T-cell (primary cell): Measurements from ENCODE around the gene HOXB1. TPM values are rescaled to one million over a fixed set of nuclear protein-coding genes. Genes with fewer than 3 reads are reported as not detected.
A peak's percentile ranks its signal among the peaks of the same experiment; 100 is the strongest.
"Not testable (repeated sequence)": the region's sequence is repeated elsewhere in the genome, so short reads cannot be mapped to it uniquely, and the experiment has no call there.

ENCODE experiments used
- ATAC-seq, 4 experiments: fragments of 200-7000 bp in 3 of 4; fragments of 150-1000 bp in 1 of 4; cut with Tn5 transposase; replicated peaks in 1 of 4; 1 replicate in 3 of 4; 2 replicates in 1 of 4; pipeline ENCODE4 v1.10.0; 2021; ENCODE audit warnings: moderate library complexity in 3 of 4, mild to moderate bottlenecking in 2 of 4, moderate number of reproducible peaks in 1 of 4
- CTCF ChIA-PET, 2 donors: fragments of 300-600 bp; sonication (Branson Sonifier 250); formaldehyde crosslinking; loops; one replicate each; lab custom pipeline; 2022; ENCODE audit warnings: antibody characterized with exemption in 2 of 2; lab: Charles Lee
- POLR2A ChIA-PET, 2 donors: fragments of 300-600 bp; sonication (Branson Sonifier 250); formaldehyde crosslinking; loops; one replicate each; lab custom pipeline; 2022; ENCODE audit warnings: antibody characterized with exemption in 2 of 2; lab: Charles Lee
- DNase-seq, 35 experiments: peaks; one replicate each; pipeline versions ENCODE4 v3.0.0 to v3.0.0-alpha.2; 2013 to 2023
- H3K27ac ChIP-seq: one replicate; pipeline ENCODE4 v1.5.1; 2013; ENCODE audit warnings: low read length
- H3K27me3 ChIP-seq, 2 experiments: replicated peaks in 1 of 2; 1 replicate in 1 of 2; 2 replicates in 1 of 2; pipeline versions ENCODE4 v1.6.1 to v1.7.0; 2013; ENCODE audit warnings: low read length in 1 of 2, mixed read lengths in 1 of 2; ENCODE audit not compliant: control insufficient read depth in 2 of 2, insufficient read depth in 2 of 2; ENCODE audit errors: extremely low read depth in 1 of 2
- H3K36me3 ChIP-seq, 2 donors: 1 replicate in 1 of 2; 2 replicates in 1 of 2; pipeline versions ENCODE4 v1.6.1 to v1.7.0; 2013; ENCODE audit warnings: low read length in 1 of 2; ENCODE audit not compliant: control insufficient read depth in 2 of 2, insufficient read depth in 1 of 2; ENCODE audit errors: extremely low read depth in 1 of 2
- H3K4me1 ChIP-seq, 2 experiments: 1 replicate in 1 of 2; 2 replicates in 1 of 2; pipeline versions ENCODE4 v1.6.1 to v1.7.0; 2013; ENCODE audit warnings: low read length in 2 of 2, mixed read lengths in 1 of 2; ENCODE audit not compliant: insufficient read depth in 2 of 2, control insufficient read depth in 1 of 2; ENCODE audit errors: extremely low read depth in 1 of 2
- H3K4me3 ChIP-seq, 2 donors: 1 replicate in 1 of 2; 2 replicates in 1 of 2; pipeline versions ENCODE4 v1.5.1 to v1.7.0; 2013; ENCODE audit warnings: mild to moderate bottlenecking in 2 of 2, low read length in 1 of 2, moderate library complexity in 1 of 2; ENCODE audit not compliant: control insufficient read depth in 1 of 2; ENCODE audit errors: extremely low read depth in 1 of 2
- H3K9me3 ChIP-seq: 2 replicates; pipeline ENCODE4 v1.7.0; 2013
- H3K27ac Mint-ChIP-seq, 2 donors: one replicate each; pipeline ENCODE4 v1.8.0; 2020 to 2021; ENCODE audit warnings: mild to moderate bottlenecking in 2 of 2, mixed read lengths in 2 of 2
- H3K27me3 Mint-ChIP-seq, 2 donors: one replicate each; pipeline ENCODE4 v1.8.0; 2021 to 2022; ENCODE audit warnings: mixed read lengths in 2 of 2
- H3K36me3 Mint-ChIP-seq: one replicate; pipeline ENCODE4 v1.8.0; 2021; ENCODE audit warnings: mixed read lengths
- H3K4me1 Mint-ChIP-seq, 3 donors: one replicate each; pipeline ENCODE4 v1.8.0; 2020 to 2022; ENCODE audit warnings: mixed read lengths in 3 of 3, mild to moderate bottlenecking in 1 of 3
- H3K4me3 Mint-ChIP-seq, 3 donors: one replicate each; pipeline ENCODE4 v1.8.0; 2020 to 2022; ENCODE audit warnings: mild to moderate bottlenecking in 3 of 3, mixed read lengths in 3 of 3, moderate library complexity in 3 of 3
- H3K9me3 Mint-ChIP-seq, 3 donors: one replicate each; pipeline ENCODE4 v1.8.0; 2020 to 2022; ENCODE audit warnings: mixed read lengths in 3 of 3
- WGBS: methylation state at CpG from one replicate; pipeline ENCODE4 v1.1.5; 2013; ENCODE audit warnings: missing lambda C conversion rate; ENCODE audit not compliant: insufficient coverage; 5-methylcytosine and 5-hydroxymethylcytosine counted together
- total RNA-seq, 35 experiments: library from RNA in 6 of 35; stranded (reverse) in 6 of 35; fragments of 120-200 nt in 1 of 35; gene quantifications; one replicate each; pipeline versions ENCODE4 v1.2.1 to v1.2.4 and lab custom pipeline; 2013 to 2026

The HOXB1 gene
- total RNA-seq, 5 donors from 2014 or later (not counting 1 experiment from before 2014, with no cell fraction given) = not detected

- H3K27ac ChIP-seq = peak overlapping the region; percentile 34
- Mint-ChIP-seq H3K4me3 (peak overlapping the region; percentile 19 to 53 (median 42)), H3K36me3 (peaks cover 3% of the 10 kb centered on the region), H3K27ac (peak overlapping the region; percentile 71 to 86), H3K9me3 (no peaks in the 10 kb centered on the region), H3K27me3 (peaks cover 5 to 18% of the 10 kb centered on the region in 2 donors), H3K4me1 (peaks cover 27 to 47% (median 30%) of the 10 kb centered on the region in 3 donors)
- no peak for DNase-seq
- no peaks in the 10 kb centered on the region for H3K9me3 ChIP-seq
- H3K36me3 ChIP-seq = no peaks in the 10 kb centered on the region
- H3K4me3 ChIP-seq = no peak overlapping the region
- no peak for ATAC-seq
- H3K27me3 ChIP-seq = peaks cover 0 to 37% of the 10 kb centered on the region in 2 experiments
- H3K4me1 ChIP-seq = peaks cover 5 to 22% of the 10 kb centered on the region in 2 experiments
- POLR2A ChIA-PET = interaction anchor here (0.5 to 1.0 kb wide), 3 partner anchors 14 to 432 kb away, joined by 3 to 4 read pairs (median 3); partner anchors contain the start of gene SNX11 (in 1 of the 2)
- CTCF ChIA-PET = no interaction called here
- no CpG with 5 or more reads among the region's 1 CpG for WGBS
Observed at GRCh38 chr17:48540213-48540612, 9.4 kb upstream of the HOXB1 start.

- no peaks in the 10 kb centered on the region for H3K36me3 ChIP-seq
- H3K4me3 ChIP-seq = no peak overlapping the region
- no peaks in the 10 kb centered on the region for H3K9me3 ChIP-seq
- DNase-seq (no peak), ATAC-seq (no peak)
- H3K4me1 ChIP-seq = peaks cover 2 to 15% of the 10 kb centered on the region in 2 experiments
- WGBS = 93% methylated on average over 2 of the region's 4 CpGs
- H3K9me3 Mint-ChIP-seq = no peaks in the 10 kb centered on the region
- POLR2A ChIA-PET = no interaction called here
- no peak overlapping the region for H3K27ac ChIP-seq
- H3K27me3 Mint-ChIP-seq = peaks cover 5 to 18% of the 10 kb centered on the region in 2 donors
- CTCF ChIA-PET = no interaction called here
- H3K27ac Mint-ChIP-seq = peak overlapping the region in 1 of 2 donors; percentile 12
- H3K4me3 Mint-ChIP-seq = no peak overlapping the region
- H3K27me3 ChIP-seq = peaks cover 0 to 27% of the 10 kb centered on the region in 2 experiments
- H3K4me1 Mint-ChIP-seq = peaks cover 25 to 40% (median 26%) of the 10 kb centered on the region in 3 donors
- peaks cover 3% of the 10 kb centered on the region for H3K36me3 Mint-ChIP-seq
Observed at GRCh38 chr17:48539177-48539576, 8.4 kb upstream of the HOXB1 start.

- peaks cover 2 to 13% of the 10 kb centered on the region in 2 experiments for H3K4me1 ChIP-seq
- peaks cover 0 to 13% of the 10 kb centered on the region in 2 experiments for H3K27me3 ChIP-seq
- Mint-ChIP-seq H3K4me3 (no peak overlapping the region), H3K27ac (no peak overlapping the region), H3K4me1 (peaks cover 17 to 24% (median 18%) of the 10 kb centered on the region in 3 donors), H3K36me3 (no peaks in the 10 kb centered on the region), H3K9me3 (no peaks in the 10 kb centered on the region), H3K27me3 (peaks cover 4 to 8% of the 10 kb centered on the region in 2 donors)
- CTCF ChIA-PET = no interaction called here
- POLR2A ChIA-PET = no interaction called here
- DNase-seq (no peak), ATAC-seq (no peak)
- no CpG with 5 or more reads among the region's 3 CpGs for WGBS
- no peak overlapping the region for H3K4me3 ChIP-seq
- no peaks in the 10 kb centered on the region for H3K36me3 ChIP-seq
- no peaks in the 10 kb centered on the region for H3K9me3 ChIP-seq
- H3K27ac ChIP-seq = no peak overlapping the region
Observed at GRCh38 chr17:48537316-48537715, 6.5 kb upstream of the HOXB1 start.

GRCh38 chr17:48535793-48536559, 5.2 kb upstream of the HOXB1 start:
- H3K36me3 ChIP-seq, ATAC-seq, H3K4me3 ChIP-seq, H3K9me3 Mint-ChIP-seq, H3K4me3 Mint-ChIP-seq, POLR2A ChIA-PET, H3K4me1 ChIP-seq, H3K27me3 Mint-ChIP-seq, DNase-seq, H3K27ac ChIP-seq, H3K9me3 ChIP-seq, H3K36me3 Mint-ChIP-seq, H3K27me3 ChIP-seq: not testable (repeated sequence)
- Mint-ChIP-seq H3K4me1 (peaks cover 8 to 13% (median 10%) of the 10 kb centered on the region in 3 donors), H3K27ac (peak overlapping the region in 1 of 2 donors; percentile 6)
- CTCF ChIA-PET = interaction anchor here in 1 of 2 donors (0.6 kb wide), 1 partner anchor 13 kb away, joined by 3 read pairs; no protein-coding TSS in a partner anchor
- 100% methylated on average over 3 of the region's 9 CpGs for WGBS

GRCh38 chr17:48532261-48532660, 1.4 kb upstream of the HOXB1 start:
- H3K36me3 ChIP-seq = no peaks in the 10 kb centered on the region
- H3K4me3 ChIP-seq = no peak overlapping the region
- H3K9me3 ChIP-seq = no peaks in the 10 kb centered on the region
- H3K4me1 Mint-ChIP-seq = peaks cover 0 to 6% (median 0%) of the 10 kb centered on the region in 3 donors
- POLR2A ChIA-PET = no interaction called here
- no peaks in the 10 kb centered on the region for H3K36me3 Mint-ChIP-seq
- H3K4me1 ChIP-seq = peaks cover 0 to 4% of the 10 kb centered on the region in 2 experiments
- ATAC-seq (no peak), DNase-seq (no peak)
- no peak overlapping the region for H3K27ac ChIP-seq
- peaks cover 0 to 11% of the 10 kb centered on the region in 2 donors for H3K27me3 Mint-ChIP-seq
- CTCF ChIA-PET = interaction anchor here in 1 of 2 donors (0.6 kb wide), 1 partner anchor 95 kb away, joined by 5 read pairs; no protein-coding TSS in a partner anchor
- H3K27ac Mint-ChIP-seq = no peak overlapping the region
- H3K9me3 Mint-ChIP-seq = no peaks in the 10 kb centered on the region
- WGBS = 86% methylated on average over 2 of the region's 8 CpGs
- peaks cover 0 to 30% of the 10 kb centered on the region in 2 experiments for H3K27me3 ChIP-seq
- H3K4me3 Mint-ChIP-seq = no peak overlapping the region

- Mint-ChIP-seq H3K27me3 (peaks cover 14 to 23% of the 10 kb centered on the region in 2 donors), H3K27ac (no peak overlapping the region), H3K36me3 (no peaks in the 10 kb centered on the region), H3K9me3 (no peaks in the 10 kb centered on the region), H3K4me1 (peaks cover 6 to 16% (median 9%) of the 10 kb centered on the region in 3 donors), H3K4me3 (no peak overlapping the region)
- Histone ChIP-seq H3K9me3 (no peaks in the 10 kb centered on the region), H3K27me3 (peaks cover 0 to 46% of the 10 kb centered on the region in 2 experiments), H3K36me3 (no peaks in the 10 kb centered on the region), H3K27ac (no peak overlapping the region), H3K4me3 (no peak overlapping the region), H3K4me1 (peaks cover 0 to 13% of the 10 kb centered on the region in 2 experiments)
- DNase-seq (no peak), ATAC-seq (no peak)
- 97% methylated on average over 32 of the region's 37 CpGs for WGBS
- ChIA-PET POLR2A (interaction anchor here in 1 of 2 donors (0.5 kb wide), 1 partner anchor 16 kb away, joined by 6 read pairs; no protein-coding TSS in a partner anchor), CTCF (interaction anchor here in 1 of 2 donors (0.5 kb wide), 1 partner anchor 9 kb away, joined by 3 read pairs; no protein-coding TSS in a partner anchor)
Observed at GRCh38 chr17:48530208-48530886, 464 bp downstream of the HOXB1 start.
